Stimulated activated CD4-positive, alpha-beta T cell treated with anti-CD3 and anti-CD28 coated beads, Interleukin-1b, Interleukin-23, amount 100 ng/mL, for 1 hour (primary cell): ENCODE data around the gene DCDC2.
"Not testable (repeated sequence)": the region's sequence is repeated elsewhere in the genome, so short reads cannot be mapped to it uniquely, and the experiment has no call there.

Source experiments
- DNase-seq, 2 donors: peaks; one replicate each; pipeline ENCODE4 v3.0.0-alpha.2; 2020; ENCODE audit warnings: low read depth in 2 of 2

DCDC2 gene

DNA sequence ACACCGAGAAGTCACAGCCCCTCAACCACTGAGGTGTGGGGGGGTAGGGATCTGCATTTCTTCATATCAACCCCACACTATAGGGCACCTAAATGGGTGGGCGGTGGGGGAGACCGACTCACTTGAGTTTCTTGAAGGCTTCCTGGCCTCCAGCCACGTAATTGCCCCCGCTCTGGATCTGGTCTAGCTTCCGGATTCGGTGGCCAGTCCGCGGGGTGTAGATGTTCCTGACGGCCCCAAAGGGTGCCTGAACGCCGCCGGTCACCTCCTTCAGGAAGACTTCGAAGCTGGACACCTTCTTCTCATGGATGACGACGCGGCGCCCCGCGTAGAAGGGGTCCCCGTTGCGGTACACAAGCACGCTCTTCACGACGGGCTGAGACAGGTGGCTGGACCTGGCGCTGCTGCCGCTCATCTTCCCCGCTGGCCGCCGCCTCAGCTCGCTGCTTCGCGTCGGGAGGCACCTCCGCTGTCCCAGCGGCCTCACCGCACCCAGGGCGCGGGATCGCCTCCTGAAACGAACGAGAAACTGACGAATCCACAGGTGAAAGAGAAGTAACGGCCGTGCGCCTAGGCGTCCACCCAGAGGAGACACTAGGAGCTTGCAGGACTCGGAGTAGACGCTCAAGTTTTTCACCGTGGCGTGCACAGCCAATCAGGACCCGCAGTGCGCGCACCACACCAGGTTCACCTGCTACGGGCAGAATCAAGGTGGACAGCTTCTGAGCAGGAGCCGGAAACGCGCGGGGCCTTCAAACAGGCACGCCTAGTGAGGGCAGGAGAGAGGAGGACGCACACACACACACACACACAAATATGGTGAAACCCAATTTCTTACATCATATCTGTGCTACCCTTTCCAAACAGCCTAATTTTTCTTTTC, at the start of gene DCDC2:
Gene DCDC2, minus strand, starts transcription at position 724 of the 883 bp plus-strand sequence. Its CDS starts 309 bp downstream, at position 415.
- DNase-seq: no peak

GRCh38 chr6:24405262-24405661, 47.4 kb upstream of the DCDC2 start:
- no peak for DNase-seq

DNA sequence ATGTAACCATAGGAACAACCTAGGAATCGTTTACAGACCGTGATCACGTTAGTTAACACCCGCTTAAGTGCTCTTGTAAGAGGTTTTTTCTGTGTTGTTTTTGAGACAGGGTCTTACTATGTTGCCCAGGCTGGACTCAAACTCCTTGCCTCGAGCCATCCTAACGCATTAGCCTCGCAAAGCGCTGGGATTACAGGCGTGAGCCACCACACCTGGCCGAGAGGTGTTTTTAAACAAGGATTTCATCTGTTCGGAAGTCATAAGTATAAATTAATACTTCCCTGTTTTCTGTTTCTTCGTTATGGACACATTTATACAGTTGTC, 45.6 kb upstream of the DCDC2 start:
- DNase-seq: no peak

DNA sequence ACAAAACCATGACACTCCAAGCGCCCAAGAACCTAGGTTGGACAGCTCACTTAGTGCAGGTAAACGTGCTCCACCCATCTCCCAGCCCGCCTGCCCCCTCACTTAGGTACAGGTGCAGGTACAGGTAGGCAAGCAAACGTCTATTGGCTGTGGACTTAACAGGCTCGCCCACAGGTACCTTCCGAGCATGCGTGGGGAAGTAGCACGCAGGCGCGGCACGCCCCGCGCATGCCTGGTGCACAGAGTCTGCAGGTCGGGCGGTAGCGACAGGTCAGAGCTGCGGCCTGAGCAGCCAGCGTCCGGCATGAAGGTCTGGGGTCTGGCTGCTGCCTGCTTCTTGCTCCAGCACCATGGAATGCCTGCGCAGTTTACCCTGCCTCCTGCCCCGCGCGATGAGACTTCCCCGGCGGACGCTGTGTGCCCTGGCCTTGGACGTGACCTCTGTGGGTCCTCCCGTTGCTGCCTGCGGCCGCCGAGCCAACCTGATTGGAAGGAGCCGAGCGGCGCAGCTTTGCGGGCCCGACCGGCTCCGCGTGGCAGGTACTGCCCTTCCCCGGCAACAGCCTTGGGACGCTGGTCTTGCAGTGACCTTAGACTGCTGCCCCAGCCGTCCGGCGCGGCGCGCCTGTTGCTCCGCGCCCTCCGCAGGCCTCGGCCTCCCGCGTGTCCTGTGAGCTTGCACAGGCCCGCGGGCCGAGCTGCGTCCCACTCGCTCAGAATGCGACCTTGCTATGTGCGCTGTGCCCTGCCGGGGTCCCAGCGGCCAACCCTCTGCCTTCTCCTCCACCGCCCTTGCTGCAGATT, 45.0 kb upstream of the DCDC2 start, which contains the start of gene MRS2:
Gene MRS2, plus strand, starts transcription at position 240 of the 804 bp plus-strand sequence. Its CDS starts 111 bp downstream, at position 351.
- DNase-seq: peak; percentile 46 to 50

GRCh38 chr6:24401458-24401857, 43.6 kb upstream of the DCDC2 start:
- no peak for DNase-seq

DNA sequence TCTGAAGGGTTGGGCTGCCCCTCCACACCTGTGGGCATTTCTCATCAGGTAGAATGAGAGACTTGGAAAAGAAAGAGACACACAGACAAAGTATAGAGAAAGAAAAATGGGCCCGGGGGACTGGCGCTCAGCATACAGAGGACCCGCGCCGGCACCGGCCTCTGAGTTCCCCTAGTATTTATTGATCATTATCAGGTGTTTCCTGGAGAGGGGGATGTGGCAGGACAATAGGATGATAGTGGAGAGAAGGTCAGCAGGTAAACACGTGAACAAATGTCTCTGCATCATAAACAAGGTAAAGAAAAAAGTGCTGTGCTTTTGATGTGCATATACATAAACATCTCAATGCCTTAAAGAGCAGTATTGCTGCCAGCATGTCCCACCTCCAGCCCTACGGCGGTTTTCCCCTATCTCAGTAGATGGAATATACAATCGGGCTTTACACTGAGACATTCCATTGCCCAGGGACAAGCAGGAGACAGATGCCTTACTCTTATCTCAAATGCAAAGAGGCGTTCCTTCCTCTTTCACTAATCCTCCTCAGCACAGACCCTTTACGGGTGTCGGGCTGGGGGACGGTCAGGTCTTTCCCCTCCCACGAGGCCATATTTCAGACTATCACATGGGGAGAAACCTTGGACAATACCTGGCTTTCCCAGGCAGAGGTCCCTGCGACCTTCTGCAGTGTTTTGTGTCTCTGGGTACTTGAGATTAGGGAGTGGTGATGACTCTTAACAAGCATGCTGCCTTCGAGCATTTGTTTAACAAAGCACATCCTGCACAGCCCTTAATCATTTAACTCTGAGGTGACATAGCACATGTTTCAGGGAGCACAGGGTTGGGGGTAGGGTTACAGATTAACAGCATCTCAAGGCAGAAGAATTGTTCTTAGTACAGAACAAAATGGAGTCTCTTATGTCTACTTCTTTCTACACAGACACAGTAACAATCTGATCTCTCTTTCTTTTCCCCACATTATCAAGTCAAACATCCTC, 42.5 kb upstream of the DCDC2 start:
- not testable (repeated sequence) for DNase-seq

GRCh38 chr6:24397631-24398030, 39.8 kb upstream of the DCDC2 start:
- DNase-seq: no peak

DNA sequence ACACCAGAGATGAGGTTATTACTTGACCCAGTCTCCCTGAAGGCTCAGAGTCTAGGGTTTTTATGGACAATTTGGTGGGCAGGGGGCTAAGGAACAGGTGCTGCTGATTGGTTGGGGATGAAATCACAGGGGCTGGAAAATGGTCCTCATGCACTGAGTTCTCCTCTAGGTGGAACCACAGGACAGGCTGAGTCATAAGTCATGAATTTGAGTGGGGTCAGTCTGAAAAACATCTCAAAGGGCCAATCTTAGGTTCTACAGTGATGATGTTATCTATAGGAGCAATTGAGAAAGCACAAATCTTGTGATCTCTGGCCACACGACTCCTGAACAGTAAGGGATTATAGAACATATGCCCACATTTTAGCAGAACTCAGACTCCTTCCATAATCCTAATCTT, 39.0 kb upstream of the DCDC2 start:
- DNase-seq: no peak

DNA sequence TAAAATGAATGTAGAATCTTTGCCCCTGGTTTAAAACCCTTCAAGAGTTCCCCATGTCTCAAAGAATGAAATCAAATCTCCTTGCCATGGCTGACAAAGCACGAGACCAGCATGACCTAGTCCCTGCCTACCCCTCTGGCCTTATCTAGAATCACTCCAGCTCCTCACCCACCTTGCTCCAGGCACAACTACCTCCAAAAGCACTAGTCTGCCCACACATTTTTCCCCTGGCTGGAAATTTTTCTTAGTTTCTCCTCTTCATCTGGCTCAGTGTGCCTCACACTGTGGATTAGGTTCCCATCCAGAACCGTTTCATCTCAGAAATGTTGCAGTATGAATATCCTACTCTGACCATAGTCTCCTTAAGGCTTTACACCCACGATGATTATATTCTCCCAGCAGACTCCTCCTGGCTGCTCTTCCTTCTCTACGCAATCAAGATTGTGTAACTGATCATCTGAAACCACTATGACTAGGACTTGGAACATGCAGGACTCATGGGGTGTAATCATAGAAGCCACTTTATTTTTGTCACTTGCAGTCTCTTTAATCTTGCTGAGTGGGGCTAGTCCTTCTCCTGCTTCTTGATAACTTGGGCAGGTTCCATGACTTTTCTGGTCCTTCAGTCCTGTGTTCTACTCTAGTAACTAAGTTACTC, 37.0 kb upstream of the DCDC2 start:
- DNase-seq: no peak

DNA sequence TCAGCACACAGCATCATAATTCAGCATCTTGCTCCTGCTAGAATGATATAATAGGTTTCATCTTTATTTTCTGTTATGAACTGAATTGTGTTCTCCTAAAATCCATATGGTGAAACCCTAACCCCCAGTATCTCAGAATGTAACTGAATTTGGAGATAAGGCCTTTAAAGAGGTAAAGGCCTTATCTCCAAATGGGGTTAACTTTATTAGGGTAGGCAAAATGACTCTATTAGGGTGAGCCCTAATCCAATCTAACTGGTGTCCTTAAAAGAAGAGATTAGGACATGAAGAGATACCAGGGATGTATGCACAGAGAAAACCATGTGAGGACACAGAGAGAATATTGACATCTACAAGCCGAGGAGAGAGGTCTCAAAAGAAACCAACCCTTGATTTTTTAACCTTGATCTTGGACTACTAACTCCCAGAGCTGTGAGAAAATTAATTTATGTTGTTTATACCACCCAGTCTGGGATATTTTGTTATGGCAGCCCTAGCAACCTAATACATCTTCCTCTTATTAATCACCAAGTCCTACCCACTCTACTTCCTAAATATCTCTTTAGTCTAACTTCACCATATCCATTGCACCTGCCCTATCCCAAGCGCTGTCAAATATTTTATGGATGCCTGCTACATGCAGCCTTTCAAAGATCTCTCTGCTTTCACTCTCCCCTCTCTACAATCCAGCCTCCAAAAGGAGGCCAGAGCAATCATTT, 36.4 kb upstream of the DCDC2 start:
- DNase-seq: no peak

DNA sequence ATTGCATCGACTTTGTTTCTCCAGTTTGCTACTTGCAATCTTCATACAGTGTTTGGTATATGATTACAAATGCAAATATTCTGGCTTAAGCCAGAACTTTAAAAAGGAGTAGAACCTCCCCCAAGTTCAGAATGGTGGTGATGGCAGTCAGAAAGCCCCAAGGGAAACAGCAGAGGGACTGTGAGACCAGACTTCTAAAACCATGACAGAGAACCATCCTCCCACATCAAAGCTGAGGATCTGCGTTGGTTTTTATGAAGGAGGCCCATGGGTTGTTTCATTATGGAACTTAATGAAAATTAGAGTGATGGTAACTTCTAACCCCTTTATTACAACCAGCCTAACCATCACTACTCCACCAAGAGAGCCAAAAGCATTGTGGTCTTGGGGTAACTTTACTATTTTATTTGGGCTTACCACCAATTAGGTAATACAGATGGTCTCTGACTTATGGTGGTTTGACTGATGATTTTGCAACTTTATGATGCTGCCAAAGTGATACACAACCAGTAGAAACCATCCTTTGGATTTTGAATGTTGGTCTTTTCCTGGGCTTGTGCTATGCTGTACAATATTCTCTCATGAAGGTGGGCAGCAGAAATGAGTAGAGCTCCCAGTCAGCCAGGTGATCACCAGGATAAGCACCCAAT, 34.0 kb upstream of the DCDC2 start:
- DNase-seq: no peak

DNA sequence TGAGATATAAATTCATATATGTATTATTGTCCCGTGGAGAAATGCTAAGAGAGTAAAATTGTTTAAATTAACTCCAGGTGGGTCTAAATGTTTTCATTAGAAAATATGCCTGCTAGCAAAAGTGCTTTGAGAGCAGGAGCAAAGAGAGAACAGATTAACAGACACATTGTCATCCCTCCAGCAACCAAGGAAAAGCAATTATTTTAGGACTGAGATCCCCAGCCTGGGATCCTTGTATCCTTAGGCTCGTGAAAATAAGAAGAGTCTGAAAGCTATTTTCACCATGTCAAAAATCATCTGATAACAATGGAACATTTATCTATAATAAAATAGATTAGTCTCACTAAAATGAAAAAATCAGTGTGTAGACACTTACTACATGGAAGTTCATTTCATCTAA, 33.3 kb upstream of the DCDC2 start:
- no peak for DNase-seq

DNA sequence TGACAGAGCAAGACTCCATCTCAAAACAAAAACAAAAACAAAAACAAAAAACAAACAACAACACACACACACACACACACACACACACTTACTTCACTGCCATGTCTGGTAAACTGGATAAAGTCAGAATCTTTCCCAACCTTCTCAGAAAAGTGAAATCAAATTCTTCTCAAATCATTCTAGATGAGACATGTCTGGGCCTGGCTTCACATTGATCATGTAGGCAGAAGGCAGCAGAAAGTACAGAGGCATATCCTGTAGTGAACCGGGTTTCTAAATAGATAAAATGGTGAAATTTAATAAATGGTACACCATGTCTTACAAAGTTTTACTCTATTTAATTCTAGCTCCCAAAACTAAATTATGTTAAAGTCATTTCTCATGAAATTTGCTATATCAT, 30.0 kb upstream of the DCDC2 start:
- DNase-seq: no peak

DNA sequence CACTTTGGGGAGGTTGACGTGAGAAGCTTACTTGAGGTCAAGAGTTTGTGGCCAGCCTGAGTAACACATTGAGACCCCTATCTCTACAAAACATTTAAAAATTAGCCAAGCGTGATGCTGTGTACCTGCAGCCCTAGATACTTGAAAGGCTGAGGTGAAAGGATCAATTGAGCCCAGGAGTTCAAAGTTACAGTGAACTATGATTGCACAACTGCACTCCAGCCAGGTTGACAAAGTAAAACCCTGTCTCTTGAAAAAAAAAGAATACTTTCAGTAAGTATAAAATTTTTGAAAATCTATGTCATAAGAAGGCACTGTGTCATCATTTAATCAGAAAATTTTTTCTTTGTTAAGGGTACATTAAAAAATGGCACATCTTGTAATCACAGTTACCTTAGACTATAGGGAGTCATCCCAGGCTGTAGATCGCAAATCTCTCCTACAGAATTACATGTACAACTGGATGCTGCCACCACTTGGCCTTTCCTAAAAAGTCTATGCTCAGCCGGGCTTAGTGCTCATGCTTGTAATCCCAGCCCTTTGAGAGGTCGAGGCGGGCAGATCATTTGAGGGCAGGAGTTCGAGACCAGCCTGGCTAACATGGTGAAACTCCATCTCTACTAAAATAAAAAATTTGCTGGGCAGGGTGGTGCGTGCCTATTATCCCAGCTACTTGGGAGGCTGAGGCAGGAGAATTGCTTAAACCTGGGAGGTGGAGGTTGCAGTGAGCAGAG, 27.8 kb upstream of the DCDC2 start:
- no peak for DNase-seq

- not testable (repeated sequence) for DNase-seq
Measured at GRCh38 chr6:24384369-24385130, 26.7 kb upstream of the DCDC2 start.

DNA sequence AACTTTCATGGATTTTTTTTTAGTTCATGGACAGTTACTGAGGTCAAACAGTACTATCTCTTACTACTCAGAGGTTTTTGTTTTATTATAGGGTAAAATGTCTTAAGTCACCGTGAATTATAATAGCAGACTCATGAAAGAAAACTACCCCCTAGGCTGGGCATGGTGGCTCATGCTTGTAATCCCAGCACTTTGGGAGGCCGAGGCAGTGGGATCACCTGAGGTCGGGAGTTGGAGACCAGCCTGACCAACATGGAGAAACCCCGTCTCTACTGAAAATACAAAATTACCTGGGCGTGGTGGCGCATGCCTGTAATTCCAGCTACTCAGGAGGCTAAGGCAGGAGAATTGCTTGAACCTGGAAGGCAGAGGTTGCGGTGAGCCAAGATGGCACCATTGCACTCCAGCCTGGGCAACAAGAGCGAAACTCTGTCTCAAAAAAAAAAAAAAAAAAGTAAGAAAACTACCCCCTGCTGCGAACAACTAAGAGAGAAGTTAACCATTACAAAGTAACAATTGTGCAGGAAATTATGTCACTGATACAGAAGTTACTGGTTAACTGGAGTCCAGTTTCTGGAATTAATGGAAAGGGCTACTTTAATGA, 25.1 kb upstream of the DCDC2 start:
- not testable (repeated sequence) for DNase-seq

GRCh38 chr6:24382220-24382540, 24.3 kb upstream of the DCDC2 start:
- DNase-seq: no peak
